ENCODE data around the gene GLRA1. TPM values are rescaled to one million over a fixed set of nuclear protein-coding genes. Genes with fewer than 3 reads are reported as not detected.
A peak's percentile ranks its signal among the peaks of the same experiment; 100 is the strongest.
"Not testable (repeated sequence)": the region's sequence is repeated elsewhere in the genome, so short reads cannot be mapped to it uniquely, and the experiment has no call there.

GLRA1 gene
- polyA plus RNA-seq, 3 donors, result not detected

GRCh38 chr5:151784141-151784540 lies 140.5 kb downstream of the GLRA1 start:
- H3K4me1 ChIP-seq (ENCODE audit: control insufficient read depth in 1 of 2, insufficient read depth in 2 of 2, low read length in 2 of 2), result peaks cover 0 to 2% of the 10 kb centered on the region in 2 donors
- peaks cover 99% of the 10 kb centered on the region for H3K79me2 ChIP-seq (ENCODE audit: insufficient read depth, low read length)
- peak overlapping the region in 1 of 2 donors; percentile 52 for H3K27ac ChIP-seq (ENCODE audit: low read depth in 1 of 2, low read length in 2 of 2)
- H4K20me1 ChIP-seq (ENCODE audit: insufficient read depth, low read length), result peaks cover 94% of the 10 kb centered on the region
- Mint-ChIP-seq H3K9me3 (no peaks in the 10 kb centered on the region), H3K36me3 (peaks cover 20 to 29% of the 10 kb centered on the region in 2 donors), H3K4me1 (peaks cover 23% of the 10 kb centered on the region), H3K27me3 (ENCODE audit: low read depth in 3 of 3) (no peaks in the 10 kb centered on the region), H3K27ac (peak overlapping the region in 2 of 7 donors; percentile 37 to 54), H3K4me3 (no peak overlapping the region)
- no peak overlapping the region for H2AFZ ChIP-seq (ENCODE audit: insufficient read depth, low read depth, low read length, poor library complexity, severe bottlenecking)
- H3K27me3 ChIP-seq (ENCODE audit: control insufficient read depth in 2 of 2, insufficient read depth in 2 of 2, low read length in 2 of 2), result no peaks in the 10 kb centered on the region
- no peak for TF ChIP-seq CTCF (IDR thresholded peaks at IDR 0.05)
- no peak for DNase-seq
- intact Hi-C loops (cut with micrococcal nuclease), result no loop called here
- no peak overlapping the region for H3K4me3 ChIP-seq (replicated peaks in 1 of 3; ENCODE audit: low read depth in 2 of 3, low read length in 3 of 3)
- peaks cover 14 to 31% of the 10 kb centered on the region in 2 donors for H3K36me3 ChIP-seq (replicated peaks in 1 of 2; ENCODE audit: control insufficient read depth in 1 of 2, insufficient read depth in 2 of 2, low read length in 2 of 2)
- no CpG with 5 or more reads among the region's 3 CpGs for WGBS (ENCODE audit: insufficient coverage)
- no peak overlapping the region for H3K9ac ChIP-seq (ENCODE audit: insufficient read depth, low read length, poor library complexity, severe bottlenecking)
- H3K9me3 ChIP-seq (replicated peaks in 1 of 2; ENCODE audit: control insufficient read depth in 1 of 2, insufficient read depth in 1 of 2, low read length in 2 of 2), result no peaks in the 10 kb centered on the region
- H3K4me2 ChIP-seq (replicated peaks; ENCODE audit: extremely low read depth, low read length, poor library complexity, severe bottlenecking), result no peak overlapping the region

GRCh38 chr5:151783664-151784063 lies 141.0 kb downstream of the GLRA1 start:
- H3K4me2 ChIP-seq (replicated peaks; ENCODE audit: extremely low read depth, low read length, poor library complexity, severe bottlenecking); DNase-seq; H3K4me1 ChIP-seq (ENCODE audit: control insufficient read depth in 1 of 2, insufficient read depth in 2 of 2, low read length in 2 of 2); H3K9me3 Mint-ChIP-seq; H2AFZ ChIP-seq (ENCODE audit: insufficient read depth, low read depth, low read length, poor library complexity, severe bottlenecking); H3K9me3 ChIP-seq (replicated peaks in 1 of 2; ENCODE audit: control insufficient read depth in 1 of 2, insufficient read depth in 1 of 2, low read length in 2 of 2); H3K27me3 Mint-ChIP-seq (ENCODE audit: low read depth in 3 of 3); H3K9ac ChIP-seq (ENCODE audit: insufficient read depth, low read length, poor library complexity, severe bottlenecking); H3K4me3 ChIP-seq (replicated peaks in 1 of 3; ENCODE audit: low read depth in 2 of 3, low read length in 3 of 3); H3K27me3 ChIP-seq (ENCODE audit: control insufficient read depth in 2 of 2, insufficient read depth in 2 of 2, low read length in 2 of 2); H3K27ac ChIP-seq (ENCODE audit: low read depth in 1 of 2, low read length in 2 of 2); H3K4me3 Mint-ChIP-seq; intact Hi-C loops (cut with micrococcal nuclease): not testable (repeated sequence)
- H3K4me1 Mint-ChIP-seq, result peaks cover 22% of the 10 kb centered on the region
- peak overlapping the region in 3 of 7 donors; percentile 15 to 84 (median 43) for H3K27ac Mint-ChIP-seq
- WGBS (ENCODE audit: insufficient coverage), result 95% methylated on average over 4 of the region's 16 CpGs
- Histone ChIP-seq H3K36me3 (replicated peaks in 1 of 2; ENCODE audit: control insufficient read depth in 1 of 2, insufficient read depth in 2 of 2, low read length in 2 of 2) (peaks cover 14 to 33% of the 10 kb centered on the region in 2 donors), H3K79me2 (ENCODE audit: insufficient read depth, low read length) (peaks cover 99% of the 10 kb centered on the region), H4K20me1 (ENCODE audit: insufficient read depth, low read length) (peaks cover 94% of the 10 kb centered on the region)
- H3K36me3 Mint-ChIP-seq, result peaks cover 19 to 30% of the 10 kb centered on the region in 2 donors
